ENCODE data around the gene PTH2. TPM values are rescaled to one million over a fixed set of nuclear protein-coding genes. Genes with fewer than 3 reads are reported as not detected.

Gene PTH2
- total RNA-seq, 2 donors from 2014 or later = not detected

GRCh38 chr19:49407482-49408015, 15.7 kb downstream of the PTH2 start:
- Histone ChIP-seq H3K27ac (no peak overlapping the region), H3K27me3 (replicated peaks; ENCODE audit: insufficient read depth) (no peaks in the 10 kb centered on the region), H3K4me1 (ENCODE audit: control insufficient read depth in 1 of 2, low read depth in 2 of 2) (no peaks in the 10 kb centered on the region), H3K36me3 (no peaks in the 10 kb centered on the region), H3K4me3 (no peak overlapping the region), H3K9me3 (no peaks in the 10 kb centered on the region)
- DNase-seq (ENCODE audit: low spot score) = no peak
- TF ChIP-seq CTCF (IDR thresholded peaks at IDR 0.05) = no peak
- ATAC-seq (ENCODE audit: insufficient number of reproducible peaks, low FRiP score, low read depth) = no peak

GRCh38 chr19:49407079-49407478, 16.2 kb downstream of the PTH2 start:
- ATAC-seq (ENCODE audit: insufficient number of reproducible peaks, low FRiP score, low read depth) = no peak
- DNase-seq (ENCODE audit: low spot score) = no peak
- Histone ChIP-seq H3K9me3 (no peaks in the 10 kb centered on the region), H3K4me1 (ENCODE audit: control insufficient read depth in 1 of 2, low read depth in 2 of 2) (no peaks in the 10 kb centered on the region), H3K27ac (no peak overlapping the region), H3K27me3 (replicated peaks; ENCODE audit: insufficient read depth) (no peaks in the 10 kb centered on the region), H3K36me3 (no peaks in the 10 kb centered on the region), H3K4me3 (no peak overlapping the region)
- TF ChIP-seq CTCF (IDR thresholded peaks at IDR 0.05) = no peak

GRCh38 chr19:49403404-49404187, 19.6 kb downstream of the PTH2 start:
- no peaks in the 10 kb centered on the region for H3K4me1 ChIP-seq (ENCODE audit: control insufficient read depth in 1 of 2, low read depth in 2 of 2)
- H3K27ac ChIP-seq = no peak overlapping the region
- H3K4me3 ChIP-seq = no peak overlapping the region
- DNase-seq (ENCODE audit: low spot score) (no peak), ATAC-seq (ENCODE audit: insufficient number of reproducible peaks, low FRiP score, low read depth) (no peak)
- H3K9me3 ChIP-seq = no peaks in the 10 kb centered on the region
- H3K36me3 ChIP-seq = no peaks in the 10 kb centered on the region
- no peak for TF ChIP-seq CTCF (IDR thresholded peaks at IDR 0.05)
- H3K27me3 ChIP-seq (replicated peaks; ENCODE audit: insufficient read depth) = no peaks in the 10 kb centered on the region

- Histone ChIP-seq H3K9me3 (no peaks in the 10 kb centered on the region), H3K4me1 (ENCODE audit: control insufficient read depth in 1 of 2, low read depth in 2 of 2) (no peaks in the 10 kb centered on the region), H3K36me3 (no peaks in the 10 kb centered on the region), H3K27me3 (replicated peaks; ENCODE audit: insufficient read depth) (no peaks in the 10 kb centered on the region), H3K4me3 (no peak overlapping the region), H3K27ac (no peak overlapping the region)
- TF ChIP-seq CTCF (IDR thresholded peaks at IDR 0.05) = no peak
- ATAC-seq (ENCODE audit: insufficient number of reproducible peaks, low FRiP score, low read depth) = no peak
- DNase-seq (ENCODE audit: low spot score) = no peak
These were observed 23.2 kb downstream of the PTH2 start for GRCh38 chr19:49400029-49400428.

- Histone ChIP-seq H3K27me3 (replicated peaks; ENCODE audit: insufficient read depth) (no peaks in the 10 kb centered on the region), H3K4me1 (ENCODE audit: control insufficient read depth in 1 of 2, low read depth in 2 of 2) (no peaks in the 10 kb centered on the region), H3K27ac (no peak overlapping the region), H3K9me3 (no peaks in the 10 kb centered on the region), H3K36me3 (no peaks in the 10 kb centered on the region), H3K4me3 (no peak overlapping the region)
- DNase-seq (ENCODE audit: low spot score) (no peak), ATAC-seq (ENCODE audit: insufficient number of reproducible peaks, low FRiP score, low read depth) (no peak)
- TF ChIP-seq CTCF (IDR thresholded peaks at IDR 0.05) = no peak
These were observed 24.3 kb downstream of the PTH2 start for GRCh38 chr19:49398931-49399330.

Data from thoracic aorta (tissue), 2 donors.